HCT116 (cell line): ENCODE data around the gene ANO3. TPM values are rescaled to one million over a fixed set of nuclear protein-coding genes. Genes with fewer than 3 reads are reported as not detected.

Source experiments
- ATAC-seq: fragments of 200-7000 bp; cut with Tn5 transposase; 2 replicates; pipeline ENCODE4 v1.9.1; 2020; ENCODE audit warnings: mild to moderate bottlenecking, moderate library complexity
- BruUV-seq: library from RNA; stranded (reverse); fragments of 400-500 nt; replicated peaks from 2 replicates; lab custom pipeline; 2021; lab: Mats Ljungman, UMichigan
- CTCF ChIA-PET: fragments of 300-600 bp; sonication (Branson Sonifier 250); formaldehyde crosslinking; loops from one replicate; lab custom pipeline; 2021; ENCODE audit warnings: antibody characterized with exemption; lab: Charles Lee
- POLR2A ChIA-PET: fragments of 300-600, 350-600 bp; sonication (Branson Sonifier 250); formaldehyde crosslinking; loops from one replicate; lab custom pipeline; 2021; ENCODE audit warnings: antibody characterized with exemption; lab: Charles Lee
- RAD21 ChIA-PET, 2 experiments: fragments of 300-600 bp; sonication (Branson Sonifier 250); formaldehyde crosslinking; loops; one replicate each; lab custom pipeline; 2023; ENCODE audit warnings: low total read pairs in 2 of 2; ENCODE audit not compliant: uncharacterized antibody in 2 of 2, unreplicated experiment in 2 of 2, low non-redundant PET in 1 of 2; lab: Charles Lee
- DNase-seq: peaks from one replicate; pipeline ENCODE4 v3.0.0-alpha.2; 2010; ENCODE audit warnings: low read depth, low spot score
- H2AFZ ChIP-seq: fragments of 200-600 bp; shearing (Covaris generic), sonication (generic); 2 replicates; pipeline ENCODE4 v1.6.1; 2017; ENCODE audit warnings: low read depth, mixed run types, mixed read lengths, antibody characterized with exemption, low read length; ENCODE audit not compliant: poor library complexity, severe bottlenecking
- H3K27ac ChIP-seq: 2 replicates; pipeline ENCODE4 v1.5.1; 2012; ENCODE audit warnings: low read depth, low read length
- H3K27me3 ChIP-seq: fragments of 200-600 bp; sonication (generic); 2 replicates; pipeline ENCODE4 v1.6.1; 2016; ENCODE audit warnings: mixed run types, low read length, mixed read lengths; ENCODE audit not compliant: insufficient read depth
- H3K36me3 ChIP-seq, 2 experiments: fragments of 200-500 bp in 1 of 2; fragments of 200-600 bp in 1 of 2; sonication (Bioruptor generic) in 1 of 2; sonication (generic) in 1 of 2; 2 replicates each; pipeline versions ENCODE4 v1.5.1 to v1.6.1; 2014 to 2016; ENCODE audit warnings: low read length in 2 of 2, inconsistent platforms in 1 of 2, mixed read lengths in 1 of 2, mixed run types in 1 of 2; ENCODE audit not compliant: insufficient read depth in 2 of 2, control insufficient read depth in 1 of 2
- H3K4me1 ChIP-seq, 2 experiments: fragments of 200-600 bp in 1 of 2; sonication (generic) in 1 of 2; 2 replicates each; pipeline versions ENCODE4 v1.5.1 to v1.6.1; 2012 to 2017; ENCODE audit warnings: low read length in 2 of 2, inconsistent platforms in 1 of 2, mild to moderate bottlenecking in 1 of 2, mixed read lengths in 1 of 2, mixed run types in 1 of 2, moderate library complexity in 1 of 2; ENCODE audit not compliant: insufficient read depth in 2 of 2, control insufficient read depth in 1 of 2
- H3K4me2 ChIP-seq: fragments of 200-600 bp; sonication (generic); 2 replicates; pipeline ENCODE4 v1.6.1; 2017; ENCODE audit warnings: mixed run types, low read length, mixed read lengths
- H3K4me3 ChIP-seq, 2 experiments: fragments of 200-600 bp in 1 of 2; sonication (generic) in 1 of 2; replicated peaks in 1 of 2; 2 replicates each; pipeline ENCODE4 v1.5.1; 2011 to 2016; ENCODE audit warnings: low read length in 2 of 2, control low read depth in 1 of 2, low read depth in 1 of 2, mild to moderate bottlenecking in 1 of 2, mixed read lengths in 1 of 2, mixed run types in 1 of 2
- H3K79me2 ChIP-seq: fragments of 200-600 bp; sonication (generic); 2 replicates; pipeline ENCODE4 v1.6.1; 2017; ENCODE audit warnings: mild to moderate bottlenecking, mixed run types, low read length, moderate library complexity, mixed read lengths; ENCODE audit not compliant: insufficient read depth
- H3K9ac ChIP-seq: fragments of 200-600 bp; sonication (generic); 2 replicates; pipeline ENCODE4 v1.6.1; 2016; ENCODE audit warnings: low read length, mixed read lengths
- H3K9me2 ChIP-seq: fragments of 200-600 bp; sonication (generic), shearing (Covaris generic); 2 replicates; pipeline ENCODE4 v1.6.1; 2017; ENCODE audit warnings: mixed run types, mild to moderate bottlenecking, moderate library complexity; ENCODE audit not compliant: insufficient read depth
- H3K9me3 ChIP-seq, 2 experiments: fragments of 200-500 bp in 1 of 2; fragments of 200-600 bp in 1 of 2; sonication (Bioruptor generic) in 1 of 2; sonication (generic) in 1 of 2; 2 replicates each; pipeline ENCODE4 v1.6.1; 2014 to 2017; ENCODE audit warnings: low read length in 2 of 2, mixed read lengths in 2 of 2, inconsistent platforms in 1 of 2, low read depth in 1 of 2, mild to moderate bottlenecking in 1 of 2, mixed run types in 1 of 2, moderate library complexity in 1 of 2; ENCODE audit not compliant: control insufficient read depth in 1 of 2, insufficient read depth in 1 of 2
- H4K20me1 ChIP-seq: fragments of 200-600 bp; sonication (generic), shearing (Covaris generic); 2 replicates; pipeline ENCODE4 v1.6.1; 2017; ENCODE audit warnings: mixed run types, mild to moderate bottlenecking, moderate library complexity; ENCODE audit not compliant: insufficient read depth
- ATF3 ChIP-seq: IDR thresholded peaks from 2 replicates; pipeline ENCODE4 v1.6.1; 2012
- CEBPB ChIP-seq: IDR thresholded peaks from 2 replicates; pipeline ENCODE4 v1.6.1; 2012; ENCODE audit warnings: low read depth
- CTCF ChIP-seq, 3 experiments: fragments of 200-600 bp in 1 of 3; sonication (generic) in 1 of 3; IDR thresholded peaks in 2 of 3; conservative IDR thresholded peaks in 1 of 3; 2 replicates each; pipeline ENCODE4 v1.5.1; 2012 to 2017; ENCODE audit warnings: low read depth in 2 of 3, low read length in 2 of 3, antibody characterized with exemption in 1 of 3, borderline replicate concordance in 1 of 3, control low read depth in 1 of 3, mild to moderate bottlenecking in 1 of 3, mixed read lengths in 1 of 3, mixed run types in 1 of 3, moderate library complexity in 1 of 3; ENCODE audit not compliant: insufficient read depth in 1 of 3
- EGR1 ChIP-seq: IDR thresholded peaks from 2 replicates; pipeline ENCODE4 v1.6.1; 2012; ENCODE audit warnings: low read depth
- ELF1 ChIP-seq: IDR thresholded peaks from 2 replicates; pipeline ENCODE4 v1.6.1; 2012; ENCODE audit warnings: low read depth, borderline replicate concordance
- EZH2 ChIP-seq: fragments of 200-600 bp; sonication (generic); IDR thresholded peaks from 2 replicates; pipeline ENCODE4 v1.6.1; 2017; ENCODE audit warnings: antibody characterized with exemption, mixed run types
- EZH2phosphoT487 ChIP-seq: fragments of 200-600 bp; IDR thresholded peaks from 2 replicates; pipeline ENCODE4 v1.6.1; 2018; ENCODE audit warnings: antibody characterized with exemption, borderline replicate concordance
- FOSL1 ChIP-seq: IDR thresholded peaks from 2 replicates; pipeline ENCODE4 v1.6.1; 2012; ENCODE audit warnings: low read depth
- JUND ChIP-seq: IDR thresholded peaks from 2 replicates; pipeline ENCODE4 v1.6.1; 2012
- MAX ChIP-seq: IDR thresholded peaks from 2 replicates; pipeline ENCODE4 v1.6.1; 2012
- POLR2A ChIP-seq: IDR thresholded peaks from 2 replicates; pipeline ENCODE4 v1.7.0; 2011; ENCODE audit warnings: borderline replicate concordance; ENCODE audit not compliant: insufficient read depth, insufficient read length; ENCODE audit errors: extremely low read depth
- RAD21 ChIP-seq: IDR thresholded peaks from 2 replicates; pipeline ENCODE4 v1.6.1; 2012; ENCODE audit warnings: low read depth, mild to moderate bottlenecking
- REST ChIP-seq: IDR thresholded peaks from 2 replicates; pipeline ENCODE4 v1.6.1; 2012; ENCODE audit warnings: low read depth
- SIN3A ChIP-seq: IDR thresholded peaks from 2 replicates; pipeline ENCODE4 v1.6.1; 2012; ENCODE audit warnings: low read depth
- SP1 ChIP-seq: IDR thresholded peaks from 2 replicates; pipeline ENCODE4 v1.6.1; 2012; ENCODE audit warnings: low read depth
- SRF ChIP-seq: IDR thresholded peaks from 2 replicates; pipeline ENCODE4 v1.6.1; 2012; ENCODE audit warnings: low read depth
- TCF7L2 ChIP-seq: IDR thresholded peaks from 2 replicates; pipeline ENCODE4 v1.7.0; 2011; ENCODE audit warnings: borderline replicate concordance, inconsistent platforms; ENCODE audit not compliant: insufficient read depth, insufficient read length; ENCODE audit errors: extremely low read depth
- YY1 ChIP-seq: IDR thresholded peaks from 2 replicates; pipeline ENCODE4 v1.6.1; 2011; ENCODE audit warnings: low read length, low read depth, moderate library complexity, mild to moderate bottlenecking; ENCODE audit not compliant: insufficient replicate concordance; ENCODE audit errors: extremely low read depth
- ZBTB33 ChIP-seq: IDR thresholded peaks from 2 replicates; pipeline ENCODE4 v1.6.1; 2011; ENCODE audit warnings: mild to moderate bottlenecking, low read length, moderate library complexity; ENCODE audit not compliant: insufficient replicate concordance; ENCODE audit errors: extremely low read depth
- ZNF274 ChIP-seq: fragments of 200-500 bp; sonication (Bioruptor generic); IDR thresholded peaks from 2 replicates; pipeline ENCODE4 v1.6.1; 2014; ENCODE audit warnings: mild to moderate bottlenecking, low read depth, low read length, inconsistent platforms
- intact Hi-C: fragments of 100-400 bp; cut with micrococcal nuclease; formaldehyde crosslinking; loops from 2 replicates; pipeline ENCODE4 v1.10.0; 2022
- total RNA-seq: library from RNA; stranded (reverse); gene quantifications from one replicate; pipeline ENCODE4 v1.2.1, GENCODE V29; 2021; ENCODE audit not compliant: unreplicated experiment

ANO3 gene
- total RNA-seq, 1 experiment from 2014 or later = not detected

- Histone ChIP-seq H3K4me1 (no peaks in the 10 kb centered on the region), H3K9me2 (no peaks in the 10 kb centered on the region), H3K9ac (no peak overlapping the region), H3K27ac (no peak overlapping the region), H2AFZ (no peak overlapping the region), H3K79me2 (no peaks in the 10 kb centered on the region), H3K27me3 (no peaks in the 10 kb centered on the region), H3K4me3 (no peak overlapping the region), H3K9me3 (no peaks in the 10 kb centered on the region), H3K4me2 (no peak overlapping the region), H4K20me1 (no peaks in the 10 kb centered on the region), H3K36me3 (no peaks in the 10 kb centered on the region)
- ATAC-seq (no peak), DNase-seq (no peak)
- TF ChIP-seq EZH2phosphoT487 (no peak), SIN3A (no peak), FOSL1 (no peak), JUND (no peak), EGR1 (no peak), ZNF274 (no peak), CTCF (IDR thresholded peaks at IDR 0.05 in 2 of 3, conservative IDR thresholded peaks at IDR 0.05 in 1 of 3; ENCODE audit: borderline replicate concordance in 1 of 3, insufficient read depth in 1 of 3, low read depth in 2 of 3, low read length in 2 of 3) (no peak), ZBTB33 (no peak), CEBPB (no peak), SP1 (no peak), POLR2A (no peak), ATF3 (no peak), MAX (no peak), TCF7L2 (no peak), EZH2 (no peak), RAD21 (no peak), YY1 (no peak), REST (no peak), ELF1 (no peak), SRF (no peak)
- POLR2A ChIA-PET = no interaction called here
- BruUV-seq = no TSS peak
- intact Hi-C loops = loop anchor here (5.0 kb wide), 1 partner anchor 1200 kb away; no protein-coding TSS in a partner anchor
- CTCF ChIA-PET = interaction anchor here (1.4 kb wide), 1 partner anchor 872 kb away, joined by 4 read pairs; no protein-coding TSS in a partner anchor
- RAD21 ChIA-PET = no interaction called here
Observed at GRCh38 chr11:26287067-26287518, 44.8 kb upstream of the ANO3 start.
